H1 (cell line): Measurements from ENCODE around the gene ANKRD60. TPM values are rescaled to one million over a fixed set of nuclear protein-coding genes. Genes with fewer than 3 reads are reported as not detected.

Source experiments
- CHD7 ChIP-seq: fragments of 300-600 bp; sonication (generic); IDR thresholded peaks from 2 replicates; pipeline ENCODE4 v1.7.1; 2012; ENCODE audit warnings: low read length, moderate library complexity, mild to moderate bottlenecking, inconsistent platforms; ENCODE audit not compliant: insufficient replicate concordance
- CTCF ChIP-seq, 3 experiments: IDR thresholded peaks; 1 replicate in 2 of 3; 2 replicates in 1 of 3; pipeline versions ENCODE4 v1.5.1 to v1.6.1; 2011; ENCODE audit warnings: low read length in 3 of 3, mild to moderate bottlenecking in 3 of 3, inconsistent platforms in 2 of 3, low read depth in 1 of 3, moderate library complexity in 1 of 3; ENCODE audit not compliant: insufficient read depth in 1 of 3; ENCODE audit errors: control extremely low read depth in 1 of 3
- EP300 ChIP-seq, 2 experiments: IDR thresholded peaks; 1 replicate in 1 of 2; 2 replicates in 1 of 2; pipeline ENCODE4 v1.6.1; 2011 to 2012; ENCODE audit warnings: low read depth in 2 of 2, low read length in 2 of 2, mild to moderate bottlenecking in 2 of 2, borderline replicate concordance in 1 of 2, inconsistent platforms in 1 of 2, moderate library complexity in 1 of 2
- KDM5A ChIP-seq: fragments of 200-600 bp; IDR thresholded peaks from 2 replicates; pipeline ENCODE4 v1.7.1; 2012; ENCODE audit warnings: mild to moderate bottlenecking, low read length, inconsistent platforms, mixed read lengths
- NRF1 ChIP-seq: IDR thresholded peaks from 2 replicates; pipeline ENCODE4 v1.6.1; 2011; ENCODE audit warnings: mild to moderate bottlenecking, low read depth, low read length, improper control_type of control experiment
- SP2 ChIP-seq: IDR thresholded peaks from 2 replicates; pipeline ENCODE4 v1.6.1; 2012; ENCODE audit warnings: mild to moderate bottlenecking, low read length, inconsistent platforms
- SRF ChIP-seq: IDR thresholded peaks from 2 replicates; pipeline ENCODE4 v1.6.1; 2011; ENCODE audit warnings: mild to moderate bottlenecking, low read depth, low read length, moderate library complexity
- TEAD4 ChIP-seq: IDR thresholded peaks from 2 replicates; pipeline ENCODE4 v1.6.1; 2012; ENCODE audit warnings: low read depth, low read length, inconsistent platforms, mixed read lengths
- polyA plus RNA-seq, 7 experiments: library from polyadenylated mRNA; depleted of rRNA in 3 of 7; stranded (reverse) in 5 of 7; unstranded in 2 of 7; fragments of >200 nt in 5 of 7; fragments of 200-250 nt in 2 of 7; gene quantifications; 1 replicate in 5 of 7; 2 replicates in 1 of 7; 4 replicates in 1 of 7; pipeline versions ENCODE4 v1.2.1 to v1.2.3, GENCODE V29; 2011 to 2013; ENCODE audit warnings: missing spikeins in 2 of 7, mixed read lengths in 2 of 7
- total RNA-seq: library from RNA; stranded (reverse); fragmentation: NEBNext Ultra II Directional; extraction: Animal tissue kit (Norgen Biotek cat#: 25700); gene quantifications from 2 replicates; pipeline ENCODE4 v1.2.1, GENCODE V29; 2021

ANKRD60 gene
- total and polyA plus RNA-seq, 2 of the 8 experiments (the other 6 are each of a cell fraction or from before 2014, with no cell fraction given): not detected

DNA sequence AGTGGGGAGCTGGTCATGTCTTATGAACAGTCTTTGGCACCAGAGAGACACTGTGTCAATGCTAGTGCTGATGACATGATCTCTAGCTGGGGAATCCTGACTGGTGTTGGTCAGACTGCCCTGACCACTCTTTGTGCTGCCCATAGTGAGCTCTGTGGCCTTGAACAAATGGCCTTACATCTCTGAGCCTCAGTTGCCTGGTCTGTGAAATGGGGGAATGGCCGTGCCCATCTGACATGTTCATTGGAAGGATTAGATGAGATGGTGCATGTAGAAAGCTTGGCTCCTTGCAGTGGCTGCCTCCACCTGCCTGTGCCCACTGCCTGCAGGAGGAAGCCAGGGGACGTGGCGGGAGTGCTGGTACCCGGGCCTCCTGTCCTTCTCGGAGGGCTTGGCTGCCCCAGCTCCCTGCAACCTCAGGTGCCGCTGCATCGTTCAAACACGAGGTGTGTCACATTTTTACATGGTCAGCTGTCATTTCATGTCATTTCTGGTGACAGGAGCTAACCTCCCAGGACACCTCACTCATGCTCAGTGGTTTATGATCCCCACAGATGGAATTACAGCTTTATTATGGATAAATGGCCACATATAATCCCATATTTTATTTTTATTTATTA, 45.8 kb downstream of the ANKRD60 start (continued):
- TF ChIP-seq CTCF (IDR thresholded peaks at IDR 0.05; ENCODE audit: control extremely low read depth in 1 of 3, insufficient read depth in 1 of 3, low read depth in 1 of 3, low read length in 3 of 3) (no peak), NRF1 (no peak), SP2 (no peak), EP300 (IDR thresholded peaks at IDR 0.05; ENCODE audit: borderline replicate concordance in 1 of 2, low read depth in 2 of 2, low read length in 2 of 2) (no peak), TEAD4 (no peak), KDM5A (no peak), CHD7 (no peak), SRF (no peak)
